Smooth muscle cell (in vitro differentiated cells): ENCODE data around the gene DIP2C. TPM values are rescaled to one million over a fixed set of nuclear protein-coding genes. Genes with fewer than 3 reads are reported as not detected.

Experiments
- DNase-seq: peaks from one replicate; lab custom pipeline; 2025; ENCODE audit not compliant: unreplicated experiment; lab: John Stamatoyannopoulos, UW
- H2AFZ ChIP-seq: fragments of 200-600 bp; sonication (generic); 2 replicates; pipeline ENCODE4 v1.6.0; 2016; ENCODE audit warnings: antibody characterized with exemption, low read depth, mild to moderate bottlenecking
- H3F3A ChIP-seq: fragments of 200-600 bp; sonication (generic); 2 replicates; pipeline ENCODE4 v1.6.0; 2017; ENCODE audit warnings: antibody characterized with exemption, low read depth
- H3K27ac ChIP-seq: fragments of 200-600 bp; sonication (generic); 2 replicates; pipeline ENCODE4 v1.5.1; 2016; ENCODE audit warnings: low read depth, mild to moderate bottlenecking
- H3K27me3 ChIP-seq: fragments of 200-600 bp; sonication (generic); 2 replicates; pipeline ENCODE4 v1.6.1; 2016; ENCODE audit warnings: low read depth, mild to moderate bottlenecking
- H3K36me3 ChIP-seq: fragments of 200-600 bp; sonication (generic); 2 replicates; pipeline ENCODE4 v1.5.1; 2016; ENCODE audit warnings: low read depth
- H3K4me1 ChIP-seq: fragments of 200-600 bp; sonication (generic); 2 replicates; pipeline ENCODE4 v1.5.1; 2016; ENCODE audit warnings: low read depth
- H3K4me2 ChIP-seq: fragments of 200-600 bp; sonication (generic); 2 replicates; pipeline ENCODE4 v1.6.0; 2016; ENCODE audit warnings: mild to moderate bottlenecking
- H3K4me3 ChIP-seq: fragments of 200-600 bp; sonication (generic); 2 replicates; pipeline ENCODE4 v1.5.1; 2016; ENCODE audit warnings: mild to moderate bottlenecking
- H3K79me2 ChIP-seq: fragments of 200-600 bp; sonication (generic); 2 replicates; pipeline ENCODE4 v1.6.0; 2016; ENCODE audit warnings: low read depth, mild to moderate bottlenecking
- H3K9ac ChIP-seq: fragments of 200-600 bp; sonication (generic); 2 replicates; pipeline ENCODE4 v1.6.0; 2016; ENCODE audit warnings: low read depth
- H3K9me3 ChIP-seq: fragments of 200-600 bp; sonication (generic); replicated peaks from 2 replicates; pipeline ENCODE4 v1.5.1; 2016; ENCODE audit warnings: low read depth
- H4K20me1 ChIP-seq: fragments of 200-600 bp; sonication (generic); 2 replicates; pipeline ENCODE4 v1.6.0; 2016; ENCODE audit warnings: low read depth
- WGBS: methylation state at CpG from one replicate; pipeline ENCODE4 v1.1.7; 2016; ENCODE audit warnings: low lambda C conversion rate; 5-methylcytosine and 5-hydroxymethylcytosine counted together
- polyA plus RNA-seq: library from polyadenylated mRNA; unstranded; fragments of >200 nt; fragmentation: Nextera tagmentation; extraction: Ambion mirVana; gene quantifications from 2 replicates; pipeline ENCODE4 v1.2.1, GENCODE V29; 2016
- total RNA-seq: library from RNA; depleted of rRNA; stranded (reverse); fragments of >200 nt; gene quantifications from 2 replicates; pipeline ENCODE4 v1.2.3, GENCODE V29; 2014
- TF ChIP-seq, protein P1 (sequence below): fragments of 200-600 bp; sonication (generic); IDR thresholded peaks from 2 replicates; pipeline ENCODE4 v1.5.1; 2017; ENCODE audit warnings: borderline replicate concordance, mild to moderate bottlenecking, antibody characterized with exemption; ENCODE audit not compliant: insufficient read depth, poor library complexity, severe bottlenecking

Gene DIP2C
- total and polyA plus RNA-seq, 2 experiments from 2014 or later = 14.9 to 15.3 TPM

DNA sequence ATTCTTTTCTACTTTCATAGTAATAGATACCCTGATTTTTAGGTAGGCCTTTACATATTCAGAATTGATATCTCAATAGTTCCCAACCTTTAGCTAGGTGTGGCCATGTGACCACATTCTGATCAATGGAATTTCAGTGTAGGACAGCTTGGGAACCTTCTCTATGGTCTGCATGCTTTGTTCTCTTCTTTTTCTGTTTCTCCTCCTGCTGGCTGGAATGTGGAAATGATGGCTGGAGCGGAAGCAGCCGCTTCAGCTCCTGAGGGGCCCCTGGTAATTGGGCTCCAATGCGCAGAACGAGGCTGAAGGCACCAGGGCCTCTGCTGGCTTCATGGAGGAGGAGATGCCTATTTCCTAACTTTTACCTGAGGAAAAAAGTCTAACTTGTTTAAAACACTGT is 401.7 kb downstream of the DIP2C start:
- H2AFZ ChIP-seq = no peak overlapping the region
- TF ChIP-seq, protein P1, sequence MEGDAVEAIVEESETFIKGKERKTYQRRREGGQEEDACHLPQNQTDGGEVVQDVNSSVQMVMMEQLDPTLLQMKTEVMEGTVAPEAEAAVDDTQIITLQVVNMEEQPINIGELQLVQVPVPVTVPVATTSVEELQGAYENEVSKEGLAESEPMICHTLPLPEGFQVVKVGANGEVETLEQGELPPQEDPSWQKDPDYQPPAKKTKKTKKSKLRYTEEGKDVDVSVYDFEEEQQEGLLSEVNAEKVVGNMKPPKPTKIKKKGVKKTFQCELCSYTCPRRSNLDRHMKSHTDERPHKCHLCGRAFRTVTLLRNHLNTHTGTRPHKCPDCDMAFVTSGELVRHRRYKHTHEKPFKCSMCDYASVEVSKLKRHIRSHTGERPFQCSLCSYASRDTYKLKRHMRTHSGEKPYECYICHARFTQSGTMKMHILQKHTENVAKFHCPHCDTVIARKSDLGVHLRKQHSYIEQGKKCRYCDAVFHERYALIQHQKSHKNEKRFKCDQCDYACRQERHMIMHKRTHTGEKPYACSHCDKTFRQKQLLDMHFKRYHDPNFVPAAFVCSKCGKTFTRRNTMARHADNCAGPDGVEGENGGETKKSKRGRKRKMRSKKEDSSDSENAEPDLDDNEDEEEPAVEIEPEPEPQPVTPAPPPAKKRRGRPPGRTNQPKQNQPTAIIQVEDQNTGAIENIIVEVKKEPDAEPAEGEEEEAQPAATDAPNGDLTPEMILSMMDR = peak; percentile 48
- H3K36me3 ChIP-seq = no peaks in the 10 kb centered on the region
- H3K4me1 ChIP-seq = no peaks in the 10 kb centered on the region
- no peak overlapping the region for H3K9ac ChIP-seq
- H3F3A ChIP-seq = no peaks in the 10 kb centered on the region
- no peak overlapping the region for H3K4me2 ChIP-seq
- H3K79me2 ChIP-seq = no peaks in the 10 kb centered on the region
- H4K20me1 ChIP-seq = peaks cover 3% of the 10 kb centered on the region
- DNase-seq = no peak
- H3K9me3 ChIP-seq = no peaks in the 10 kb centered on the region
- WGBS = 80% methylated on average over 4 of the region's 4 CpGs
- H3K27me3 ChIP-seq = no peaks in the 10 kb centered on the region
- H3K4me3 ChIP-seq = no peak overlapping the region
- H3K27ac ChIP-seq = no peak overlapping the region

DNA sequence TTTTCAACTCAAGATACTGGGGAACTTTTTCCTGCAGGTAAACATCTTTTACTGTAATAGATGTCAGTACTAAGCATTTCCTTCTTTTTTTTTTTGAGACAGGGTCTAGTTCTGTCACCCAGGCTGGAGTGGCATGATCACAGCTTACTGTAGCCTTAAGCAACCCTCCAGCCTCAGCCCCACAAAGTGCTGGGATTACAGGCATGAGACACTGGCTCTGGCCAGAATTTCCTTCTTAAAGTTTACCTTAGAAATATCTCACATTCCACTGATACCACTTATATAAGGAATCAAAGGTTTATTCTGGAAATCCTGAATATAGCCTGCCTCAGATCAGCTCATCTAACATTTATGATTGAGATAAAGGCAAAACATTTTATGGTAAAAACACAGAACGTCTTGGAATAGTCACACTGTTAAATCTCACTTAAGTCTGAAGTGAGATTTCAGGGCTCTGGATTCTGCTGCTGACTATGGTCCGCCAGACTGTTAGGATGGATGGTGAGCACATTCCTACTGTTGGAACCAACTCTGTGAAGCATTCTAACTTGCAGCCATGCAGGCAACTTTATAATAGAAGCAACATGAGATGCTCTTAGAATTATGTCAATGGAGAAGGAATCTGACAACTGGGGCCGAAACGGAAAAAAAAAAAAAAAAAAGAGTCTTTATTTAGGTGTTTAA is 402.3 kb downstream of the DIP2C start:
- DNase-seq = no peak
- Histone ChIP-seq H3F3A (no peaks in the 10 kb centered on the region), H3K4me1 (no peaks in the 10 kb centered on the region), H3K27ac (no peak overlapping the region), H3K9ac (no peak overlapping the region), H3K4me3 (no peak overlapping the region), H3K9me3 (no peaks in the 10 kb centered on the region), H3K27me3 (no peaks in the 10 kb centered on the region), H3K4me2 (no peak overlapping the region), H4K20me1 (no peaks in the 10 kb centered on the region), H2AFZ (no peak overlapping the region), H3K79me2 (no peaks in the 10 kb centered on the region), H3K36me3 (no peaks in the 10 kb centered on the region)
- 74% methylated on average over 4 of the region's 4 CpGs for WGBS
- TF ChIP-seq, protein P1 = no peak

DNA sequence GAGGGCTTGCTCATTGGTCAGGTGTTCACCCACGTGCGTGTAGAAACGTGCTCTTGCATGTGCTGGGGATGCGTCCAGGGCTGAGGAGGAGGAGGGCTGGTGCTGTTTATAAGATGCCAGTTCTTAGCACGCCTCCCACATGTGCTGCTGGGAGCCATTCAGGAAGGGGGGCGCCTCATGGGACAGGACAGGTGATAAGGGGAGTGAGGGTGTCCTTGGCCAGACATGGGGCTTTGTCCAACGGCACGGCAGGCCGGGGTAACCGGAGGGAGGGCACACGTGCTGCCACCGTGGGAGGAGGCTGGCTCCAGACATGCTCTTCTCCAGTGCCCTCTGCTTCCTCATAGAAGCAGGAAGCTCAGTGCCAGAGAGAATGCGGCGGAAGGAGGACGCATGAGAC is 404.3 kb downstream of the DIP2C start:
- Histone ChIP-seq H3K9me3 (no peaks in the 10 kb centered on the region), H4K20me1 (no peaks in the 10 kb centered on the region), H3K9ac (no peak overlapping the region), H3F3A (no peaks in the 10 kb centered on the region), H3K4me1 (no peaks in the 10 kb centered on the region), H3K4me2 (no peak overlapping the region), H3K79me2 (no peaks in the 10 kb centered on the region), H3K27ac (no peak overlapping the region), H3K27me3 (no peaks in the 10 kb centered on the region), H3K36me3 (no peaks in the 10 kb centered on the region), H2AFZ (no peak overlapping the region), H3K4me3 (no peak overlapping the region)
- WGBS = 89% methylated on average over 15 of the region's 15 CpGs
- DNase-seq = no peak
- TF ChIP-seq, protein P1 = no peak

DNA sequence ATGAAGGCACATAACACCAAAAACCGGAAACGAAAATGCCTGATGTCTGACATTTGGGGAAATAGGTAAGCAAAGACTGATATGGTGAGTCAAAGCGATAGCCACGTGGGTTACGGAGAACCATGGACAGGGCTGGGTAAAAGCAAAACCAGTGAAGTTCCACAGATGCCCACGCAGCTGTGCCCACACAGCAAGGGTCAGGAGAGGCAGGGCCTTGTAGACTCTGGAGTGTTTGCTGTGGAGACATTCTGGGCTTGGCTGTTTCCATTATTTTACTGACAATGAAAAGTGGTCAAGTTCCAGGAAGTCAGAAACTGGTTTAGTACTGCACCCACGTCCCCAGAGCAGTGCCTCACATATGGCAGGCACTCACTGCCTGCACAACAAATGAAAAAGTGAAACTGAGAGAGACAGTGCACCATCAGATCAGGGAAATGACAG is 405.5 kb downstream of the DIP2C start:
- no peaks in the 10 kb centered on the region for H4K20me1 ChIP-seq
- H3K36me3 ChIP-seq = no peaks in the 10 kb centered on the region
- no peaks in the 10 kb centered on the region for H3K4me1 ChIP-seq
- no peak overlapping the region for H3K4me3 ChIP-seq
- H3F3A ChIP-seq = no peaks in the 10 kb centered on the region
- H3K27ac ChIP-seq = no peak overlapping the region
- WGBS = 95% methylated on average over 7 of the region's 7 CpGs
- no peaks in the 10 kb centered on the region for H3K79me2 ChIP-seq
- no peak overlapping the region for H3K9ac ChIP-seq
- H3K27me3 ChIP-seq = no peaks in the 10 kb centered on the region
- H2AFZ ChIP-seq = no peak overlapping the region
- TF ChIP-seq, protein P1 = no peak
- H3K4me2 ChIP-seq = no peak overlapping the region
- no peak for DNase-seq
- no peaks in the 10 kb centered on the region for H3K9me3 ChIP-seq
